DOHH2 (cell line): ENCODE measurements around the gene RNU7-1.

Experiments
- CTCF ChIP-seq: fragments of 200-600 bp; sonication (generic); IDR thresholded peaks from one replicate; pipeline ENCODE4 v1.5.1; 2014; ENCODE audit warnings: antibody characterized with exemption, mild to moderate bottlenecking, low read depth, low read length; ENCODE audit not compliant: poor library complexity, severe bottlenecking
- EZH2phosphoT487 ChIP-seq: fragments of 200-600 bp; sonication (generic); IDR thresholded peaks from 2 replicates; pipeline ENCODE4 v1.6.1; 2017; ENCODE audit warnings: borderline replicate concordance, mild to moderate bottlenecking, antibody characterized with exemption, low read length, moderate library complexity, mixed read lengths

GRCh38 chr12:6938353-6939190 lies 5.0 kb upstream of the RNU7-1 start:
- TF ChIP-seq CTCF, result peak; percentile 5
- TF ChIP-seq EZH2phosphoT487, result no peak
